Measurements from ENCODE around the gene ARMS2.
A peak's percentile ranks its signal among the peaks of the same experiment; 100 is the strongest.

Gene ARMS2

DNA sequence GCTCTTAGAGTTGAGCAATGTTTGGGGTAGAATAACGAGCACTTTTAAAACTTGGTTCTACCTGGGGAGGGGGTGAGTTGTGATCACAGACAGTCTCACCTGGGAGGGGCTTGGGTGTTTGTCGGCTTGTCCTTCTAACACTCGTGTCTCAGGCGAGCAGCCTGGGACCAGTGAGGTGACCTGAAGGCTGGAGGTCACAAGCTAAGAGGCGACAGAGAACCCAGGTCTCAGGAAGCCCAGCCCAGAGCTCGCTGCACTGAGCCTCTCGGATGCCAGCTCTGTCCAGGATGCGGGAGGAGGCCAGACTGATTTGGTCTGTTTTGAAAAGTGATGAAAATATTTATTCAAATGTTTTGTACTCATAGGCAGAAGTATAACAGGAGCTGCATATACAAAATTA, 18.7 kb downstream of the ARMS2 start:
- DNase-seq (ENCODE audit: low spot score) = no peak

GRCh38 chr10:122474131-122474818, 19.8 kb downstream of the ARMS2 start:
- DNase-seq (ENCODE audit: low spot score) = no peak

DNA sequence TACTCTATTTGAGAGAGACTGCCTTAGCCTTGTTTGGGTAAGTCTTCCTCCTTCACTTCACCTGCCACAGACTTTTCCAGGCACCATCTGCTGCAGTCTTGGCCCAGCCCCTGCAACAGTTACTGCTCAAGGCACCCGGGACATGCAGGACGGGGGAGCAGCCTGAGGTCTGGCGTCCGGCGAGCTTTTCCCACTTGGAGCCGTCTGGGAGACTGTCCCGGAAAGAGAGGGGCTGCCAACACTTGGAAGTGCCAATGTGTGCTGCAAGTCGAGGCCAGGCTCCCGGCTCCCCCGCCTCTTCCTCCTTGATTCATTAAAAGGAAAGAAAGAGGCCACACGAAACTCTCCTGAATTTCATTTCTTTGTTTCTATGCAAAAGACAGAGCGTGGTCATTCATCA, 20.6 kb downstream of the ARMS2 start:
- DNase-seq (ENCODE audit: low spot score) = no peak

GRCh38 chr10:122475591-122476332, 21.3 kb downstream of the ARMS2 start:
- DNase-seq (ENCODE audit: low spot score) = peak; percentile 69

GRCh38 chr10:122476333-122476695, 21.9 kb downstream of the ARMS2 start:
- no peak for DNase-seq (ENCODE audit: low spot score)

GRCh38 chr10:122477436-122477835, 23.0 kb downstream of the ARMS2 start:
- no peak for DNase-seq (ENCODE audit: low spot score)

- DNase-seq (ENCODE audit: low spot score) = no peak
Measured at GRCh38 chr10:122478971-122479370, 24.5 kb downstream of the ARMS2 start.

- DNase-seq (ENCODE audit: low spot score) = no peak
Measured at GRCh38 chr10:122480146-122480833, 25.8 kb downstream of the ARMS2 start.

- DNase-seq (ENCODE audit: low spot score) = no peak
Measured at GRCh38 chr10:122481296-122482056, 27.0 kb downstream of the ARMS2 start.

GRCh38 chr10:122484276-122485060, 30.0 kb downstream of the ARMS2 start:
- no peak for DNase-seq (ENCODE audit: low spot score)

- peak; percentile 47 for DNase-seq (ENCODE audit: low spot score)
Measured at GRCh38 chr10:122485670-122486069, 31.2 kb downstream of the ARMS2 start.

GRCh38 chr10:122486406-122487080, 32.1 kb downstream of the ARMS2 start:
- no peak for DNase-seq (ENCODE audit: low spot score)

GRCh38 chr10:122487174-122487765, 32.8 kb downstream of the ARMS2 start:
- no peak for DNase-seq (ENCODE audit: low spot score)

- DNase-seq (ENCODE audit: low spot score) = no peak
Measured at GRCh38 chr10:122490268-122490667, 35.8 kb downstream of the ARMS2 start.

DNA sequence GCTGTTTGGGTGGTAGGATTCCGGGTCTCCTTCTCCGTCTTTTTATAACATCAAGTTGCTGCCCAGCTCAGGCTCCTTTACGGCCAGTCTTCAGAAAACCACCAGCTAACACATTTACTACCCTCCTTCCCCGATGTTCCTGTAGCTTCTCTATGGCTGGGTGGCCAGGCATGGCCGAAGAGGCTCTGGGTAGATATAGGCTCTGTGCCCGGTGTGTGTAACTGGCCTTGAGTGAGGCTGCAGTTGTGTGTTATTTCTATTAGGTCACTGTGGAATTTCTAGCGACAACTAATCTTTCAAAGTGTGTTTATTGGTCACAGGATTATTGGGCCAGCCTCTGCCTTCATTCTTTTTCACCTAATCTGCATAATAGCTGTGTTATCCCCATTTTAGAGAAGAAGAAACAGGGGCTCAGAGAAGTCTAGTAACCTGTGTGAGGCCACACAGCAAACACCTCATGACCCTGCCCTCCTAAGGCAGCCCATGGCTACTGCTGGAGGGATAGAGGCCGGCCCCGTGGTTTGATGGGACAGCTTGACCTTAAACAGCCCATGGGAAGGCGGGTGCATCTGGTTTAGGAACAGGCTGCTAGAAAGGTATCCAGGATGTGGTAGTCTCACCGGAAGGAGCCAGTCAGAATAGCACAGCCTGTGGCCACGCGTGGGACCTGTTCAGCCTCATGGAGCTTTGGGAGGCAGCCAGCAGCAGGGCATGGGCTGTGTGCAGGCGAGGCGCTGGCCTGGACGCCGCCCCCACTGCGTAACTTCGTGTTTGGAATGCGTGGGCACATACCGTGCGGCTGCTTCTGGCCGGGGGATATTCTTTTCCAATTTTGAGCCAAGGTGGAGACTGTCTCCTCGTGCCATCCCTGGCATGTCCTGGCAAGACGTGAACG, 36.6 kb downstream of the ARMS2 start:
- DNase-seq (ENCODE audit: low spot score) = no peak

DNA sequence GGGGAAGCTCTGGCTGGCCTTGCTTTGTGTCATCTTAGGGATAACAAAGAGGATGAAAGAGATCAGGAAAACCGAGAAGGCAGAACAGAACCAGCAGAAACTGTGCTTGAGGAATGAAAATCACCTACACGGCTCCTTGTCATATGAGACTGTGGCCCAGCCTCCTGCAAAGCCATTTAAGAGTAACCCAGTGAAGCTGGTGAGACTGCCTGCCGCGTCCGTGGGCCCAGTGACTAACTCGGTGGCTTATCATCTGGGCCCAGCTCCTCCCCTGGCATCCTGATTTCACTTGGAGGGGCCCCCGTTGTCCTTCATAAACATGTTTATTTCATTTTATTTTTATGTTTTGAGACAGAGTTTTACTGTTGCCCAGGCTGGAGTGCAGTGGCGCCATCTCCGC, 37.6 kb downstream of the ARMS2 start:
- no peak for DNase-seq (ENCODE audit: low spot score)

DNA sequence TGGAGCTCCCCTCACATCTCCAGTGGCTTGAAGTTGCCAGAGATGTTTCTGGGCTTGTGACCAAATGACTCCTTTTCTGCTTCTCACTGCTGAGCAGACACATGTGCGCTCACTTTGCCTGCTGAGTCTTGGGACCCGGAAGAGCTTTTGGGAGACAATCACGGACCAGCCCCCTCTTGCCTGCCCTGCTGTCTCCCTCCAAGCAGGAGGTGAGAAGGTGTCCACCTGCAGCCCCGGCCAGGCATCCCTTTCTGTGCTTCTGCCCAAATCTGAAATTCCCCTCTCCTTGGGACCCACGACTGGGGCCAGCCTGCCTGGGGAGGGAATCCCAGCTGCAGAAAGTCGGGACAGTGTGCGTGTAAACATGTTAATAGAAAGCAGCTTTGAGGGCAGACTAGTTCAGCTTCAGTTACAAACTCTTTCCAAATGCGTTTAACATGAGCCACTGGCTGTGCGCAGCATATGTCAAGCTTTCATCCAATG, 38.6 kb downstream of the ARMS2 start:
- DNase-seq (ENCODE audit: low spot score) = no peak

DNA sequence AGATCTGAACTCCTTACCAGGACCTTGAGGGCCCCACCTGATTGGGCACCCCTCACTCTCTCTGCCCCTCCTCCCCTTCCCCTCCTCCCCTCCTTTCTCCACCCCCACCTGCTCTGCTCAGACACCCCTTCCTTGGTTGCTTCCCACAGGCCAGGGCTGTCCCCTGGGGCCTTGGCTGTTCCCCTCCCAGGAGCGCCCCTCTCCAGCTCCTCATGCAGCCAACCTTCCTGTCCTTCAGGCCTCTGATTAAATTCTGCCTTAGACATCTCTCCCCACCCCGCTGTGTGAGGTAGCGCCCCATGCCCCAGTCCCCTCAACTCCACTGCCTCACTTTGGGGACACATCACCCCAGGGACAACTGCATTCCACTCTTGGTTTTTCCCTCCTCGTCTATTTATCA, 39.3 kb downstream of the ARMS2 start:
- DNase-seq (ENCODE audit: low spot score) = no peak

DNA sequence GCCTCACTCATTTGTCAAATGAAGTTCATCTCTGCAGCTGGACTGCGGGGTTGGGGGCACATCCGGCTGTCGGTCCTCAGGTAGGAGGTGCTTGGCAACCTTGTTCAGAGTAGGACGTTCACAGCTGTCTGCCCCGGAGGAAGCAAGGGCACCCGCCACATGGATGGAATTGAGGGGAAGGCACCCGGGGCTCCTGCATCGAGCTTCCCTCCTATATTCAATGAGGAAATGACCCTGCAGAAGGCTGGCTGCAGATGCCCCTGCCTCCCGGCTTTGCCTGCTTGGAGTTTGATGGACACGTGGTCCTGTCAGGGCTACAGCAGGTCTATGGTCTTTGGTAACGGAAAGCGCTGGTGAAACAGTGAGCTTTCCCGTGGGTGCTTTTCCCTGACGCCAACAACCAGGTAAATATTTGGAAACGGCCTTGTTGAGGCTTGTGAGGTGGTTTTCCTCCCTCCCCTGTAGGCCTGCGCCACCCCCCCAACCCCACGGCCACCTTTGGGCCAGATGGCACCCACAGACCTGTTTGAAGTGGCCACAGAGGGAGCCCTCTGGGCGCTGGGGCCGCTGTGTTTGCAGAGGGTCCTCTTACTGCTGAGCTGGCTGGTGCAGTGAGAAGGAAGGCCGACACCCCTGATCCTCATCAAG, 39.8 kb downstream of the ARMS2 start:
- DNase-seq (ENCODE audit: low spot score) = no peak
